AML-193 (cell line): ENCODE measurements around the gene PCDHB3.
A peak's percentile ranks its signal among the peaks of the same experiment; 100 is the strongest.
"Not testable (repeated sequence)": the region's sequence is repeated elsewhere in the genome, so short reads cannot be mapped to it uniquely, and the experiment has no call there.

ENCODE experiments used
- DNase-seq, 2 experiments: peaks; one replicate each; lab custom pipeline; 2025; lab: John Stamatoyannopoulos, UW

The PCDHB3 gene

DNA sequence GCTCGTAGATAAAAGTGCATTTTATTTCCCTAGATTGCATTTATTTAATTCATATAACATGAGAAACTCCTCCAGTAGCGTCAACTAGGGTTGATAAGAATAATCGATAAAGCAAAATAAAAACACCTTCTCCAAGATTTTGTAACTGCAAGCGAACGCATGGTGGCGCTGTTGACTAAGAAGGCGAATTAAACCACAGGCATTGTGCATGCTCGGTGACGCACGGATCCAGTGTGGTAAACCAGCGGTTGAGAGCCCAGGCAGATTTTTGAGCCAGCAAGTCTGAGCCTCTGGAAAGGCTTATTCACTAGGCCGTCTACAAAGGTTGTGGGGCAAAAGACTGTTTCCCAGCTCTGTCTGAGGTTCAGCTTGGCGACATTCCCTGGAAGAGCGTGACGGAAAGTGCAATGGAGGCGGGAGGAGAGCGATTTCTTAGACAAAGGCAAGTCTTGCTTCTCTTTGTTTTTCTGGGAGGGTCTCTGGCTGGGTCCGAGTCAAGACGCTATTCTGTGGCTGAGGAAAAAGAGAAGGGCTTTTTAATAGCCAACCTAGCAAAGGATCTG is at the start of gene PCDHB3:
TSS of gene PCDHB3 (plus strand) at position 231 of the 563 bp plus-strand sequence. CDS start at position 408, 177 bp downstream.
- peak; percentile 6 to 34 for DNase-seq

DNA sequence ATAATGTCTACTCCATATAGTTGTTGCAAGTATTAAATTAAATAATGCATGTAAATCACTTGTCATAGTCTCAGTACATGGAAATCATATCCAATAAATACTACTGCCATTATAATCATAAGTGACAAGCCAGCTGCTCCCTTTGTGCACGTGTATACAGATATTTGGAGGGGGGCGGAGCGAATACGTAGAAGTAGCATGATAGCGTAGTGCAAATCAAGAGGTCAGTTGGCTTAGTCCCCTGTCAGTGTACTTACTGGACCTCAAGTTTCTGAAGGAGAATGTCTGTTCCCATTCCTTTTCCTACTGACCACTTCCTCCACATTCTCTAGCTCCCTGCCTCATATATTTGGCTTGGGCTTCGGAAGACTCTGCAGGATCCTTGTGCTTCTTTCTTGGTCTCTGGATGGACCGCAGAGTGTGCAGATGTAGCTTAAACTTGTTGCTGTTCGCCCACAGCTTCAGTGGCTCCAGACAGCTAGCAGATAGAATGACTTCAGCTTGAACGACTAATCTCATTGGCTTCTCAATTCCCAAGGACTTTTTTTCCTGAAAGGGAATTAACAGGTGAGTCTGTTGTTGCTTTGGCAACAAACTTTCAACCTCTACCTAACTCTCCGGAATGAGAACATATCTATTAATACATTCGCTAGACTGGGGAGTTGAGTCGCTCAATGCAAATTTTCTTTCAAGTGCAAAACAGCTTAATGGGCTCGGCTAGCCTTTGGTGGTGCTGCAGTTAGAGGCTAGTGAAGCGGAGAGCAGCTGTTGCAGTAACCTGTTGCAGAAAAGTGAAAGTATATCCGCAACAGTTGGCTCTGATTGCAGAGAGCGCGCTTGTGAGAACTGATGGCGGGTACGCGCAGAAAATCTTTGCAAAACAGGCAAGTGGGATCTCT is 49.4 kb upstream of the PCDHB3 start, which contains the start of gene PCDHB1:
TSS of gene PCDHB1 (plus strand) at position 753 of the 899 bp plus-strand sequence. CDS start at position 850, 97 bp downstream.
- no peak for DNase-seq

DNA sequence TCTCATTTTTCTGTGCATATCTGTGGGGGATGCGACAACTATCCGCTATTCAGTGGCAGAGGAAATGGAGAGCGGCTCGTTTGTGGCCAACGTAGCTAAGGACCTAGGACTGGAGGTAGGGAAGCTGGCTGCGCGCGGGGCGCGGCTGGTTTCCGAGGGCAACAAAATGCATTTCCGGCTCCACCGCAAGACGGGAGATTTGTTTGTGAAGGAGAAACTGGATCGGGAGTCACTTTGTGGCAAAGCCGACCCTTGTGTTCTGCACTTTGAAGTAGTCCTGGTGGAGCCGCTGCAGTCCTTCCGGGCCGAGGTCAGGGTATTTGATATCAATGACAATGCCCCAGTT is 48.8 kb upstream of the PCDHB3 start:
- no peak for DNase-seq

- DNase-seq: no peak
Measured at GRCh38 chr5:141077826-141078225, 22.4 kb upstream of the PCDHB3 start.

GRCh38 chr5:141082228-141082627 is 18.0 kb upstream of the PCDHB3 start:
- no peak for DNase-seq

GRCh38 chr5:141084487-141084989 is 15.7 kb upstream of the PCDHB3 start:
- DNase-seq: peak; percentile 65

- no peak for DNase-seq
Measured at GRCh38 chr5:141094481-141095262, 5.6 kb upstream of the PCDHB3 start, which contains the start of gene PCDHB2. PCDHB2 (plus strand) TSS chr5:141094615; CDS start chr5:141094791, 176 bp downstream.

DNA sequence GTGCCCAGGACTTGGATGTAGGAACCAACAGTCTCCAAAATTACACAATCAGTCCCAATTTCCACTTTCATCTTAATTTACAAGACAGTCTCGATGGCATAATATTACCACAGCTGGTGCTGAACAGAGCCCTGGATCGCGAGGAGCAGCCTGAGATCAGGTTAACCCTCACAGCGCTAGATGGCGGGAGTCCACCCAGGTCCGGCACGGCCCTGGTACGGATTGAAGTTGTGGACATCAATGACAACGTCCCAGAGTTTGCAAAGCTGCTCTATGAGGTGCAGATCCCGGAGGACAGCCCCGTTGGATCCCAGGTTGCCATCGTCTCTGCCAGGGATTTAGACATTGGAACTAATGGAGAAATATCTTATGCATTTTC is 5.0 kb upstream of the PCDHB3 start:
- DNase-seq: no peak

GRCh38 chr5:141096181-141096580 is 4.1 kb upstream of the PCDHB3 start:
- DNase-seq: not testable (repeated sequence)

DNA sequence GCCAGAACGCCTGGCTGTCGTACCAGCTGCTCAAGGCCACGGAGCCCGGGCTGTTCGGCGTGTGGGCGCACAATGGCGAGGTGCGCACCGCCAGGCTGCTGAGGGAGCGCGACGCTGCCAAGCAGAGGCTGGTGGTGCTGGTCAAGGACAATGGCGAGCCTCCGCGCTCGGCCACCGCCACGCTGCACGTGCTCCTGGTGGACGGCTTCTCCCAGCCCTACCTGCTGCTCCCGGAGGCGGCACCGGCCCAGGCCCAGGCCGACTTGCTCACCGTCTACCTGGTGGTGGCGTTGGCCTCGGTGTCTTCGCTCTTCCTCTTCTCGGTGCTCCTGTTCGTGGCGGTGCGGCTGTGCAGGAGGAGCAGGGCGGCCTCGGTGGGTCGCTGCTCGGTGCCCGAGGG is 3.7 kb upstream of the PCDHB3 start:
- not testable (repeated sequence) for DNase-seq

GRCh38 chr5:141101059-141101458 is 786 bp downstream of the PCDHB3 start:
- DNase-seq: no peak

GRCh38 chr5:141102070-141102469 is 1.8 kb downstream of the PCDHB3 start:
- not testable (repeated sequence) for DNase-seq

DNA sequence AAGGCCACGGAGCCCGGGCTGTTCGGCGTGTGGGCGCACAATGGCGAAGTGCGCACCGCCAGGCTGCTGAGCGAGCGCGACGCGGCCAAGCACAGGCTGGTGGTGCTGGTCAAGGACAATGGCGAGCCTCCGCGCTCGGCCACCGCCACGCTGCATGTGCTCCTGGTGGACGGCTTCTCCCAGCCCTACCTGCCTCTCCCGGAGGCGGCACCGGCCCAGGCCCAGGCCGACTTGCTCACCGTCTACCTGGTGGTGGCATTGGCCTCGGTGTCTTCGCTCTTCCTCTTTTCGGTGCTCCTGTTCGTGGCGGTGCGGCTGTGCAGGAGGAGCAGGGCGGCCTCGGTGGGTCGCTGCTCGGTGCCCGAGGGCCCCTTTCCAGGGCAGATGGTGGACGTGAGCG is 2.2 kb downstream of the PCDHB3 start:
- DNase-seq: not testable (repeated sequence)

GRCh38 chr5:141105350-141105749 is 5.1 kb downstream of the PCDHB3 start:
- no peak for DNase-seq

DNA sequence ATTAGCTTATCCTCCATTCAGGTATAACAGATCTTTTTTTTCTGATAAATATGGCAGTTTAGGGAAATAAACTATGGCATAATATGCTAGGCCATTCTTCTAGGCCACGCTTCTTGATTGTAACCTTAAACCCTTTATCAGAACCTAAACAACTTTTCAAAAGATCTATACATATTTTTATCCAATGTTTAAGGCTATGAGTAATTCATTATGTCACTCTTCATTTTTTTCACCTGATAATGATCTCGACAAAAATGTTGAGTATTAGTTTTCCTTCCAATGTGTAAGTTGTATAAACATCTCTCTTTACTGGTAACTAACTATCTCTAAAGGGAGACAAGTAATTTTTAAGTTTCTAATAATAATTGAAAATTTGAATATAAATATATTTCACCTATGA is 19.0 kb downstream of the PCDHB3 start:
- no peak for DNase-seq

DNA sequence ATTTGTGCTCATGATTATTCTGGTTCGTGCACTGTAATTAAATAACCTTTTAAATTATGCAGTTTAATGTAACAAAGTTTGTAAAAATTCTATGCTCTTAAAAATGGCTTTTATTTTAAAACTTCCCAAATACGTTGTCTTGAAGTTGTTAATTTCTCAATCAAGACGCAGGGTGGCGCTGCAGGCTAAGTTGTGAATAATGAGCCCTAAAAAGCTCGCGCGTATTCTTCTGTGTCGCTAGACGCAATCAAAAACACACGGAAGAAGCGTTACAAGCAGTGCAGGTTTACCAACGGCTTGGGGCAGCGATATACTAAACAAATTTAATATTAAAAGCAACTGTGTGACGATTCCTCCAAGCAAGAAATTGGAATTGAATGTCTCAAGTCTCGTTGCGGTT is 21.3 kb downstream of the PCDHB3 start, which contains the start of gene PCDHB4:
TSS of gene PCDHB4 (plus strand) at position 256 of the 400 bp plus-strand sequence. CDS start 181 bp downstream, outside the sequence.
- no peak for DNase-seq

DNA sequence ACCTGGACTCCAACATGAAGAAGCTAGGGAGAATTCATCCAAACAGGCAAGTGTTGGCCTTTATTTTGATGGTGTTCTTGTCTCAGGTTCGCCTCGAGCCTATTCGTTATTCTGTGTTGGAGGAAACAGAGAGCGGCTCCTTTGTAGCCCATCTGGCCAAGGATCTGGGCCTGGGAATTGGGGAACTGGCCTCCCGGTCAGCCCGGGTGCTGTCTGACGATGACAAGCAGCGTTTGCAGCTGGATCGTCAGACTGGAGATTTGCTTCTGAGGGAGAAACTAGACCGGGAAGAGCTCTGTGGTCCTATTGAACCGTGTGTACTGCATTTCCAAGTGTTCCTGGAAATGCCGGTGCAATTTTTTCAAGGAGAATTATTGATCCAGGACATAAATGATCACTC is 21.7 kb downstream of the PCDHB3 start:
- DNase-seq: no peak

GRCh38 chr5:141123396-141124135 is 23.3 kb downstream of the PCDHB3 start:
- DNase-seq: not testable (repeated sequence)

DNA sequence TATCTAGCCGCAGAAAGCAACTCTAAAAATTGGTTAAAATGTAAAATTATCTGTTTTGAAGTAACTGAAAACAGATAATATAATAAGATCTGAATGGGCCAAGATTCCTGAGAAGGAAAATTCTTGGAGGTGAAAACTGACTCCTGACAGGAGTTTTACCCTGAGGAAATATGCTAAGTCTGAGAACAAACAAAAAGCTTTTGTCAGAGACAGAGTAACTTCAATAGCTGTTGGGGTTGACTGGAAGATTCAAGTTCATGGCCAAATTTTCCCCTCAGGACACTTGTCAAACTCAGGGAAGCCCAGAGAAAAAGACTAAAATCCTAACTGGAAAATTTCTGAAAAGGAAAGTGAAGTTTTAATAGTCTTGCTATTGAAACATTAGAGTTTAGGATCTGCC is 27.0 kb downstream of the PCDHB3 start:
- no peak for DNase-seq

GRCh38 chr5:141135030-141135717 is 34.9 kb downstream of the PCDHB3 start, which contains the start of gene PCDHB5:
PCDHB5 (plus strand) TSS chr5:141135206; CDS start chr5:141135435, 229 bp downstream.
- no peak for DNase-seq
